Smooth muscle cell (in vitro differentiated cells): ENCODE measurements around the gene RCC2. TPM values are rescaled to one million over a fixed set of nuclear protein-coding genes. Genes with fewer than 3 reads are reported as not detected.

Source experiments
- DNase-seq: peaks from one replicate; lab custom pipeline; 2025; ENCODE audit not compliant: unreplicated experiment; lab: John Stamatoyannopoulos, UW
- H2AFZ ChIP-seq: fragments of 200-600 bp; sonication (generic); 2 replicates; pipeline ENCODE4 v1.6.0; 2016; ENCODE audit warnings: antibody characterized with exemption, low read depth, mild to moderate bottlenecking
- H3F3A ChIP-seq: fragments of 200-600 bp; sonication (generic); 2 replicates; pipeline ENCODE4 v1.6.0; 2017; ENCODE audit warnings: antibody characterized with exemption, low read depth
- H3K27ac ChIP-seq: fragments of 200-600 bp; sonication (generic); 2 replicates; pipeline ENCODE4 v1.5.1; 2016; ENCODE audit warnings: low read depth, mild to moderate bottlenecking
- H3K27me3 ChIP-seq: fragments of 200-600 bp; sonication (generic); 2 replicates; pipeline ENCODE4 v1.6.1; 2016; ENCODE audit warnings: low read depth, mild to moderate bottlenecking
- H3K36me3 ChIP-seq: fragments of 200-600 bp; sonication (generic); 2 replicates; pipeline ENCODE4 v1.5.1; 2016; ENCODE audit warnings: low read depth
- H3K4me1 ChIP-seq: fragments of 200-600 bp; sonication (generic); 2 replicates; pipeline ENCODE4 v1.5.1; 2016; ENCODE audit warnings: low read depth
- H3K4me2 ChIP-seq: fragments of 200-600 bp; sonication (generic); 2 replicates; pipeline ENCODE4 v1.6.0; 2016; ENCODE audit warnings: mild to moderate bottlenecking
- H3K4me3 ChIP-seq: fragments of 200-600 bp; sonication (generic); 2 replicates; pipeline ENCODE4 v1.5.1; 2016; ENCODE audit warnings: mild to moderate bottlenecking
- H3K79me2 ChIP-seq: fragments of 200-600 bp; sonication (generic); 2 replicates; pipeline ENCODE4 v1.6.0; 2016; ENCODE audit warnings: low read depth, mild to moderate bottlenecking
- H3K9ac ChIP-seq: fragments of 200-600 bp; sonication (generic); 2 replicates; pipeline ENCODE4 v1.6.0; 2016; ENCODE audit warnings: low read depth
- H3K9me3 ChIP-seq: fragments of 200-600 bp; sonication (generic); replicated peaks from 2 replicates; pipeline ENCODE4 v1.5.1; 2016; ENCODE audit warnings: low read depth
- H4K20me1 ChIP-seq: fragments of 200-600 bp; sonication (generic); 2 replicates; pipeline ENCODE4 v1.6.0; 2016; ENCODE audit warnings: low read depth
- CTCF ChIP-seq: fragments of 200-600 bp; sonication (generic); IDR thresholded peaks from 2 replicates; pipeline ENCODE4 v1.5.1; 2017; ENCODE audit warnings: borderline replicate concordance, mild to moderate bottlenecking, antibody characterized with exemption; ENCODE audit not compliant: insufficient read depth, poor library complexity, severe bottlenecking
- WGBS: methylation state at CpG from one replicate; pipeline ENCODE4 v1.1.7; 2016; ENCODE audit warnings: low lambda C conversion rate; 5-methylcytosine and 5-hydroxymethylcytosine counted together
- polyA plus RNA-seq: library from polyadenylated mRNA; unstranded; fragments of >200 nt; fragmentation: Nextera tagmentation; extraction: Ambion mirVana; gene quantifications from 2 replicates; pipeline ENCODE4 v1.2.1, GENCODE V29; 2016
- total RNA-seq: library from RNA; depleted of rRNA; stranded (reverse); fragments of >200 nt; gene quantifications from 2 replicates; pipeline ENCODE4 v1.2.3, GENCODE V29; 2014

RCC2 gene
- total and polyA plus RNA-seq, 2 experiments from 2014 or later = 28.0 to 44.5 TPM

GRCh38 chr1:17465228-17465627 is 25.8 kb upstream of the RCC2 start:
- H3F3A ChIP-seq = no peaks in the 10 kb centered on the region
- no peaks in the 10 kb centered on the region for H4K20me1 ChIP-seq
- H3K9me3 ChIP-seq = no peaks in the 10 kb centered on the region
- DNase-seq = no peak
- no peaks in the 10 kb centered on the region for H3K36me3 ChIP-seq
- no peak for TF ChIP-seq CTCF
- no peaks in the 10 kb centered on the region for H3K79me2 ChIP-seq
- H3K27me3 ChIP-seq = peaks cover 5% of the 10 kb centered on the region
- H3K27ac ChIP-seq = no peak overlapping the region
- H3K4me2 ChIP-seq = no peak overlapping the region
- no peaks in the 10 kb centered on the region for H3K4me1 ChIP-seq
- no peak overlapping the region for H2AFZ ChIP-seq
- WGBS = 92% methylated on average over 6 of the region's 6 CpGs
- no peak overlapping the region for H3K4me3 ChIP-seq
- no peak overlapping the region for H3K9ac ChIP-seq

- no peak overlapping the region for H3K4me3 ChIP-seq
- peaks cover 2% of the 10 kb centered on the region for H3K27me3 ChIP-seq
- H3K4me2 ChIP-seq = no peak overlapping the region
- no peaks in the 10 kb centered on the region for H3K79me2 ChIP-seq
- H3K4me1 ChIP-seq = no peaks in the 10 kb centered on the region
- H3F3A ChIP-seq = no peaks in the 10 kb centered on the region
- H2AFZ ChIP-seq = no peak overlapping the region
- no peak overlapping the region for H3K27ac ChIP-seq
- no peaks in the 10 kb centered on the region for H4K20me1 ChIP-seq
- H3K9ac ChIP-seq = no peak overlapping the region
- no peak for DNase-seq
- no peak for TF ChIP-seq CTCF
- no peaks in the 10 kb centered on the region for H3K9me3 ChIP-seq
- no peaks in the 10 kb centered on the region for H3K36me3 ChIP-seq
These were observed 24.5 kb upstream of the RCC2 start for GRCh38 chr1:17463991-17464390.

GRCh38 chr1:17462669-17463068 is 23.2 kb upstream of the RCC2 start:
- H3K4me1 ChIP-seq = no peaks in the 10 kb centered on the region
- no peaks in the 10 kb centered on the region for H3K36me3 ChIP-seq
- no peak for TF ChIP-seq CTCF
- no peak for DNase-seq
- no peaks in the 10 kb centered on the region for H3K27me3 ChIP-seq
- WGBS = 66% methylated on average over 5 of the region's 5 CpGs
- H2AFZ ChIP-seq = no peak overlapping the region
- no peak overlapping the region for H3K27ac ChIP-seq
- H3F3A ChIP-seq = no peaks in the 10 kb centered on the region
- no peak overlapping the region for H3K4me2 ChIP-seq
- no peak overlapping the region for H3K9ac ChIP-seq
- no peak overlapping the region for H3K4me3 ChIP-seq
- H3K9me3 ChIP-seq = no peaks in the 10 kb centered on the region
- H4K20me1 ChIP-seq = no peaks in the 10 kb centered on the region
- no peaks in the 10 kb centered on the region for H3K79me2 ChIP-seq

- 83% methylated on average over 10 of the region's 10 CpGs for WGBS
- H2AFZ ChIP-seq = no peak overlapping the region
These were observed 20.7 kb upstream of the RCC2 start for GRCh38 chr1:17460219-17460618.

More at GRCh38 chr1:17460219-17460618, 20.7 kb upstream of the RCC2 start:
- H3F3A ChIP-seq = no peaks in the 10 kb centered on the region
- H3K27me3 ChIP-seq = no peaks in the 10 kb centered on the region
- no peaks in the 10 kb centered on the region for H3K79me2 ChIP-seq
- no peaks in the 10 kb centered on the region for H3K4me1 ChIP-seq
- H3K9me3 ChIP-seq = no peaks in the 10 kb centered on the region
- H3K9ac ChIP-seq = no peak overlapping the region
- DNase-seq = no peak
- TF ChIP-seq CTCF = no peak
- H4K20me1 ChIP-seq = no peaks in the 10 kb centered on the region
- H3K36me3 ChIP-seq = no peaks in the 10 kb centered on the region
- H3K4me2 ChIP-seq = no peak overlapping the region
- H3K4me3 ChIP-seq = no peak overlapping the region
- no peak overlapping the region for H3K27ac ChIP-seq
